ENCODE data around the gene SLC6A18. TPM values are rescaled to one million over a fixed set of nuclear protein-coding genes. Genes with fewer than 3 reads are reported as not detected.

The SLC6A18 gene
- total and polyA plus RNA-seq, 2 donors from 2014 or later, result 1.5 TPM; not detected in 1

GRCh38 chr5:1215320-1216096 lies 9.7 kb upstream of the SLC6A18 start:
- H3K27me3 ChIP-seq (ENCODE audit: control insufficient read depth, insufficient read depth, low read length), result peaks cover 3% of the 10 kb centered on the region
- FAIRE-seq, result no peak

GRCh38 chr5:1216211-1216917 lies 8.8 kb upstream of the SLC6A18 start:
- peaks cover 3 to 7% (median 5%) of the 10 kb centered on the region in 3 donors for H3K36me3 ChIP-seq (ENCODE audit: control insufficient read depth in 2 of 3, insufficient read depth in 3 of 3, low read length in 3 of 3)
- H3K27ac ChIP-seq (ENCODE audit: low read depth in 2 of 2, low read length in 2 of 2), result no peak overlapping the region
- FAIRE-seq (no peak), DNase-seq (peak in 1 of 5 donors; percentile 51)
- intact Hi-C loops (cut with DNase I), result no loop called here
- H3K9ac ChIP-seq (ENCODE audit: low read length in 3 of 3), result no peak overlapping the region
- H3K9me3 ChIP-seq (ENCODE audit: control insufficient read depth in 2 of 3, insufficient read depth in 1 of 3, low read length in 3 of 3), result no peaks in the 10 kb centered on the region
- peaks cover 3% of the 10 kb centered on the region for H3K27me3 ChIP-seq (ENCODE audit: control insufficient read depth, insufficient read depth, low read length)
- H3K4me1 ChIP-seq (ENCODE audit: control insufficient read depth in 2 of 3, insufficient read depth in 2 of 3, low read depth in 1 of 3, low read length in 3 of 3), result peaks cover 0 to 4% (median 0%) of the 10 kb centered on the region in 3 donors
- H3K4me3 ChIP-seq (ENCODE audit: low read length in 3 of 3), result no peak overlapping the region
- TF ChIP-seq CTCF (IDR thresholded peaks at IDR 0.05; ENCODE audit: borderline replicate concordance, extremely low read depth, insufficient read depth), result no peak

More at GRCh38 chr5:1215320-1216096, 9.7 kb upstream of the SLC6A18 start:
- TF ChIP-seq CTCF (IDR thresholded peaks at IDR 0.05; ENCODE audit: borderline replicate concordance, extremely low read depth, insufficient read depth), result no peak
- Histone ChIP-seq H3K36me3 (ENCODE audit: control insufficient read depth in 2 of 3, insufficient read depth in 3 of 3, low read length in 3 of 3) (peaks cover 4 to 7% (median 5%) of the 10 kb centered on the region in 3 donors), H3K9me3 (ENCODE audit: control insufficient read depth in 2 of 3, insufficient read depth in 1 of 3, low read length in 3 of 3) (no peaks in the 10 kb centered on the region), H3K9ac (ENCODE audit: low read length in 3 of 3) (no peak overlapping the region), H3K27ac (ENCODE audit: low read depth in 2 of 2, low read length in 2 of 2) (no peak overlapping the region), H3K4me1 (ENCODE audit: control insufficient read depth in 2 of 3, insufficient read depth in 2 of 3, low read depth in 1 of 3, low read length in 3 of 3) (peaks cover 0 to 4% (median 0%) of the 10 kb centered on the region in 3 donors), H3K4me3 (ENCODE audit: low read length in 3 of 3) (no peak overlapping the region)
- intact Hi-C loops (cut with DNase I), result no loop called here
- DNase-seq, result peak in 1 of 5 donors; percentile 43

- Histone ChIP-seq H3K27ac (ENCODE audit: low read depth in 2 of 2, low read length in 2 of 2) (no peak overlapping the region), H3K27me3 (ENCODE audit: control insufficient read depth, insufficient read depth, low read length) (no peaks in the 10 kb centered on the region), H3K4me1 (ENCODE audit: control insufficient read depth in 2 of 3, insufficient read depth in 2 of 3, low read depth in 1 of 3, low read length in 3 of 3) (peaks cover 0 to 3% (median under 1%) of the 10 kb centered on the region in 3 donors), H3K9me3 (ENCODE audit: control insufficient read depth in 2 of 3, insufficient read depth in 1 of 3, low read length in 3 of 3) (no peaks in the 10 kb centered on the region), H3K36me3 (ENCODE audit: control insufficient read depth in 2 of 3, insufficient read depth in 3 of 3, low read length in 3 of 3) (peaks cover 0 to 3% (median 3%) of the 10 kb centered on the region in 3 donors), H3K9ac (ENCODE audit: low read length in 3 of 3) (no peak overlapping the region), H3K4me3 (ENCODE audit: low read length in 3 of 3) (no peak overlapping the region)
- no peak for TF ChIP-seq CTCF (IDR thresholded peaks at IDR 0.05; ENCODE audit: borderline replicate concordance, extremely low read depth, insufficient read depth)
- intact Hi-C loops (cut with DNase I), result no loop called here
- FAIRE-seq, result no peak
- DNase-seq, result peak in 1 of 5 donors; percentile 44
Observed at GRCh38 chr5:1216918-1217295, 8.3 kb upstream of the SLC6A18 start.

Measured in kidney (tissue), 14 donors.